ENCODE results near the gene CARNS1.

GRCh38 chr11:67420147-67420645 is 4.7 kb downstream of the CARNS1 start:
- TF ChIP-seq CTCF (IDR thresholded peaks at IDR 0.05; ENCODE audit: poor library complexity): no peak
- TF ChIP-seq EZH2phosphoT487 (IDR thresholded peaks at IDR 0.05; ENCODE audit: low read depth, severe bottlenecking, unreplicated experiment): no peak

Measured in hepatocyte (in vitro differentiated cells).